Neural crest cell (in vitro differentiated cells): ENCODE results near the gene PARP4. TPM values are rescaled to one million over a fixed set of nuclear protein-coding genes. Genes with fewer than 3 reads are reported as not detected.
"Not testable (repeated sequence)": the region's sequence is repeated elsewhere in the genome, so short reads cannot be mapped to it uniquely, and the experiment has no call there.

Experiments used
- DNase-seq: peaks from one replicate; pipeline ENCODE4 v3.0.0; 2021; ENCODE audit warnings: low read depth, mixed read lengths, low spot score
- H3K27ac Mint-ChIP-seq: one replicate; pipeline ENCODE4 v1.8.0; 2021; ENCODE audit warnings: mild to moderate bottlenecking, mixed read lengths; ENCODE audit not compliant: unreplicated experiment
- H3K27me3 Mint-ChIP-seq: 2 replicates; pipeline ENCODE4 v1.8.0; 2021; ENCODE audit warnings: low read depth, mild to moderate bottlenecking, mixed read lengths
- H3K36me3 Mint-ChIP-seq: 2 replicates; pipeline ENCODE4 v1.8.0; 2021; ENCODE audit warnings: low read depth, mild to moderate bottlenecking, mixed read lengths
- H3K4me1 Mint-ChIP-seq: 2 replicates; pipeline ENCODE4 v1.8.0; 2021; ENCODE audit warnings: mixed read lengths
- H3K4me3 Mint-ChIP-seq: one replicate; pipeline ENCODE4 v1.8.0; 2021; ENCODE audit warnings: mild to moderate bottlenecking, mixed read lengths
- H3K9me3 Mint-ChIP-seq: 2 replicates; pipeline ENCODE4 v1.8.0; 2021; ENCODE audit warnings: mixed read lengths
- total RNA-seq: library from RNA; stranded (reverse); gene quantifications from 2 replicates; pipeline ENCODE4 v1.2.1, GENCODE V29; 2021
- TF ChIP-seq, protein P1 (sequence below): fragments of 200-600 bp; sonication (generic); conservative IDR thresholded peaks from 2 replicates; pipeline ENCODE4 v1.5.0; 2021; ENCODE audit warnings: antibody characterized with exemption, mild to moderate bottlenecking

Gene PARP4
- total RNA-seq, 1 donor from 2014 or later: 36.3 TPM

GRCh38 chr13:24506698-24507335, 5.8 kb downstream of the PARP4 start:
- DNase-seq: no peak
- Mint-ChIP-seq H3K27me3 (no peaks in the 10 kb centered on the region), H3K4me1 (peaks cover 24% of the 10 kb centered on the region), H3K4me3 (no peak overlapping the region), H3K9me3 (peaks cover 5% of the 10 kb centered on the region), H3K27ac (no peak overlapping the region), H3K36me3 (peaks cover 8% of the 10 kb centered on the region)
- TF ChIP-seq, protein P1, sequence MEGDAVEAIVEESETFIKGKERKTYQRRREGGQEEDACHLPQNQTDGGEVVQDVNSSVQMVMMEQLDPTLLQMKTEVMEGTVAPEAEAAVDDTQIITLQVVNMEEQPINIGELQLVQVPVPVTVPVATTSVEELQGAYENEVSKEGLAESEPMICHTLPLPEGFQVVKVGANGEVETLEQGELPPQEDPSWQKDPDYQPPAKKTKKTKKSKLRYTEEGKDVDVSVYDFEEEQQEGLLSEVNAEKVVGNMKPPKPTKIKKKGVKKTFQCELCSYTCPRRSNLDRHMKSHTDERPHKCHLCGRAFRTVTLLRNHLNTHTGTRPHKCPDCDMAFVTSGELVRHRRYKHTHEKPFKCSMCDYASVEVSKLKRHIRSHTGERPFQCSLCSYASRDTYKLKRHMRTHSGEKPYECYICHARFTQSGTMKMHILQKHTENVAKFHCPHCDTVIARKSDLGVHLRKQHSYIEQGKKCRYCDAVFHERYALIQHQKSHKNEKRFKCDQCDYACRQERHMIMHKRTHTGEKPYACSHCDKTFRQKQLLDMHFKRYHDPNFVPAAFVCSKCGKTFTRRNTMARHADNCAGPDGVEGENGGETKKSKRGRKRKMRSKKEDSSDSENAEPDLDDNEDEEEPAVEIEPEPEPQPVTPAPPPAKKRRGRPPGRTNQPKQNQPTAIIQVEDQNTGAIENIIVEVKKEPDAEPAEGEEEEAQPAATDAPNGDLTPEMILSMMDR: no peak

DNA sequence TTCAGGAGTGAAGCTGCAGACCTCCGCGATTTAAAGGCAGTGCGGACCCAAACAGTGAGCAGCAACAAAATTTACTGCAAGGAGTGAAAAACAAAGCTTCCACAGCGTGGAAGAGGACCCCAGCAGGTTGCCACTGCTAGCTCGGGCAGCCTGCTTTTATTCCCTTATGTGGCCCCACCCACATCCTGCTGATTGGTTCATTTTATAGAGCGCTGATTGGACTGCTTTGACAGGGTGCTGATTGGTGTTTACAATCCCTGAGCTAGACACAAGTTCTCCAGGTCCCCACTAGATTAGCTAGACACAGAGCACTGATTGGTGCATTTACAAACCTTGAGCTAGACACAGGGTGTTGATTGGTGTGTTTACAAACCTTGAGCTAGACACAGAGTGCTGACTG, 6.3 kb downstream of the PARP4 start:
- not testable (repeated sequence) for H3K27me3 Mint-ChIP-seq, H3K9me3 Mint-ChIP-seq, DNase-seq, H3K36me3 Mint-ChIP-seq, H3K4me3 Mint-ChIP-seq, H3K27ac Mint-ChIP-seq
- peaks cover 18% of the 10 kb centered on the region for H3K4me1 Mint-ChIP-seq

GRCh38 chr13:24505756-24506155, 6.8 kb downstream of the PARP4 start:
- Mint-ChIP-seq H3K4me1 (peaks cover 13% of the 10 kb centered on the region), H3K4me3 (no peak overlapping the region), H3K9me3 (peaks cover 3% of the 10 kb centered on the region), H3K27ac (no peak overlapping the region), H3K27me3 (no peaks in the 10 kb centered on the region), H3K36me3 (peaks cover 4% of the 10 kb centered on the region)
- TF ChIP-seq, protein P1: no peak
- DNase-seq: no peak

DNA sequence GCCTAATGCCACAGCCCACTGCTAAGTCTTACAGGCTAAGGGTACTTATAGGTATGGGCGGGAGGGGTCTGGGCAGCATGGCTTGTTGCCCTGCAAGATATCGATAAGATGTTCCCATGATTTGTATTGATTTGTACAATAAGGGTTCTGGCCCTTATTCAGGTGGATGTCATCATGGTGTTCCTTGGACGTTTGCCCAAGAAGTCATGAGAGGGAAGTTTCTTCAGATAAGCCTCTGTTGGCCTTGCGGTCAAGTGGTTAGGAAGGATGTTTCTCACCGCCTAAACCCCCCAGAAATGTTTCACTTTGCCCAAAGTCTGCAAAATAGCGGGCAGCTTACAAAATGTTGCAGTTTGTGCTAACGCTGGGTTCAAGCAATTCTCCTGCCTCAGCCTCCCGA, 7.3 kb downstream of the PARP4 start:
- H3K9me3 Mint-ChIP-seq: peaks cover 3% of the 10 kb centered on the region
- no peak for DNase-seq
- TF ChIP-seq, protein P1: no peak
- H3K36me3 Mint-ChIP-seq: peaks cover 4% of the 10 kb centered on the region
- H3K27me3 Mint-ChIP-seq: no peaks in the 10 kb centered on the region
- no peak overlapping the region for H3K27ac Mint-ChIP-seq
- H3K4me3 Mint-ChIP-seq: no peak overlapping the region
- peaks cover 13% of the 10 kb centered on the region for H3K4me1 Mint-ChIP-seq

GRCh38 chr13:24503379-24503696, 9.2 kb downstream of the PARP4 start:
- Mint-ChIP-seq H3K36me3 (peaks cover 4% of the 10 kb centered on the region), H3K27me3 (no peaks in the 10 kb centered on the region), H3K9me3 (peaks cover 3% of the 10 kb centered on the region), H3K27ac (no peak overlapping the region), H3K4me1 (peaks cover 13% of the 10 kb centered on the region), H3K4me3 (no peak overlapping the region)
- TF ChIP-seq, protein P1: no peak
- no peak for DNase-seq

- Mint-ChIP-seq H3K36me3 (peaks cover 4% of the 10 kb centered on the region), H3K27ac (peak overlapping the region; percentile 2), H3K9me3 (peaks cover 3% of the 10 kb centered on the region), H3K27me3 (no peaks in the 10 kb centered on the region), H3K4me3 (no peak overlapping the region), H3K4me1 (peaks cover 13% of the 10 kb centered on the region)
- TF ChIP-seq, protein P1: no peak
- DNase-seq: no peak
Measured at GRCh38 chr13:24502533-24503378, 9.8 kb downstream of the PARP4 start.
